Ascending aorta (tissue), 2 donors: ENCODE measurements around the gene WDR49. TPM values are rescaled to one million over a fixed set of nuclear protein-coding genes. Genes with fewer than 3 reads are reported as not detected.
"Not testable (repeated sequence)": the region's sequence is repeated elsewhere in the genome, so short reads cannot be mapped to it uniquely, and the experiment has no call there.

ENCODE experiments used
- DNase-seq, 2 donors: peaks; one replicate each; pipeline ENCODE4 v3.0.0-alpha.2; 2019; ENCODE audit warnings: low spot score in 2 of 2
- H3K27ac ChIP-seq, 2 donors: fragments of 200-600 bp; sonication (generic); one replicate each; pipeline ENCODE4 v1.5.1; 2016 to 2017; ENCODE audit warnings: mild to moderate bottlenecking in 1 of 2
- H3K27me3 ChIP-seq: fragments of 200-600 bp; sonication (generic); one replicate; pipeline ENCODE4 v1.5.1; 2017
- H3K36me3 ChIP-seq, 2 donors: fragments of 200-600 bp; sonication (generic); one replicate each; pipeline ENCODE4 v1.5.1; 2016
- H3K4me1 ChIP-seq, 2 donors: fragments of 200-600 bp; sonication (generic); one replicate each; pipeline ENCODE4 v1.5.1; 2016 to 2017; ENCODE audit warnings: mild to moderate bottlenecking in 1 of 2
- H3K4me3 ChIP-seq, 2 donors: fragments of 200-600 bp; sonication (generic); one replicate each; pipeline ENCODE4 v1.5.1; 2016 to 2017; ENCODE audit warnings: mild to moderate bottlenecking in 1 of 2
- H3K9me3 ChIP-seq, 2 donors: fragments of 200-600 bp; sonication (generic); one replicate each; pipeline ENCODE4 v1.5.1; 2016
- intact Hi-C: fragments of 100-400 bp; cut with DNase I; formaldehyde crosslinking; loops from one replicate; pipeline ENCODE4 v1.15.1; 2023
- total RNA-seq: library from RNA; depleted of rRNA; stranded (reverse); fragments of >200 nt; gene quantifications from one replicate; pipeline ENCODE4 v1.1.0, GENCODE V29; 2016
- TF ChIP-seq, protein P1 (sequence below), 3 experiments: fragments of 200-600 bp in 2 of 3; fragments of 450-650 bp in 1 of 3; sonication (generic) in 2 of 3; IDR thresholded peaks; one replicate each; pipeline ENCODE4 v1.5.1; 2016 to 2019; ENCODE audit warnings: antibody characterized with exemption in 3 of 3, mild to moderate bottlenecking in 1 of 3, moderate library complexity in 1 of 3

The WDR49 gene
- total RNA-seq, 1 donor from 2014 or later, result not detected

DNA sequence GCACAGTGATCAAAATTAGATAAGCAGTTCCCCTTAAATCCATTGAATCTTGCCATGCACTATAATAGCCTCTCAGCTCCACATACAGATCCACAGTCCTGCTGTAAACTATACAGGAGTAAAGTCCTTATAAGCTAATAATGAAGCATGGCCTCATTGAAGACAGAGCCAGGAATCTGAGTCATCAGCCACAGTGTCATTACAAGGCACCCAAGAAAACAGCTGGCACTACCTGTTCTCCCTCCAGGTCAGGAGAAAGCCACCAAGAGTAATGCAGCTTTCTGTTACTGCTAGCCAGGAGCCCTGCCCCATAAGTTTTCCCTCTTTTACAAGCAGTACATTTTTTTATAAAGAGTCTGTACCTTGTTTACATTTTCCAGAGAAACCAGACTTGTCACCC, 27.3 kb downstream of the WDR49 start:
- H3K27me3 ChIP-seq, result no peaks in the 10 kb centered on the region
- TF ChIP-seq, protein P1, sequence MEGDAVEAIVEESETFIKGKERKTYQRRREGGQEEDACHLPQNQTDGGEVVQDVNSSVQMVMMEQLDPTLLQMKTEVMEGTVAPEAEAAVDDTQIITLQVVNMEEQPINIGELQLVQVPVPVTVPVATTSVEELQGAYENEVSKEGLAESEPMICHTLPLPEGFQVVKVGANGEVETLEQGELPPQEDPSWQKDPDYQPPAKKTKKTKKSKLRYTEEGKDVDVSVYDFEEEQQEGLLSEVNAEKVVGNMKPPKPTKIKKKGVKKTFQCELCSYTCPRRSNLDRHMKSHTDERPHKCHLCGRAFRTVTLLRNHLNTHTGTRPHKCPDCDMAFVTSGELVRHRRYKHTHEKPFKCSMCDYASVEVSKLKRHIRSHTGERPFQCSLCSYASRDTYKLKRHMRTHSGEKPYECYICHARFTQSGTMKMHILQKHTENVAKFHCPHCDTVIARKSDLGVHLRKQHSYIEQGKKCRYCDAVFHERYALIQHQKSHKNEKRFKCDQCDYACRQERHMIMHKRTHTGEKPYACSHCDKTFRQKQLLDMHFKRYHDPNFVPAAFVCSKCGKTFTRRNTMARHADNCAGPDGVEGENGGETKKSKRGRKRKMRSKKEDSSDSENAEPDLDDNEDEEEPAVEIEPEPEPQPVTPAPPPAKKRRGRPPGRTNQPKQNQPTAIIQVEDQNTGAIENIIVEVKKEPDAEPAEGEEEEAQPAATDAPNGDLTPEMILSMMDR (IDR thresholded peaks at IDR 0.05), result no peak
- intact Hi-C loops, result no loop called here
- H3K27ac ChIP-seq, result no peak overlapping the region
- H3K4me1 ChIP-seq, result no peaks in the 10 kb centered on the region
- no peaks in the 10 kb centered on the region for H3K36me3 ChIP-seq
- DNase-seq, result no peak
- H3K9me3 ChIP-seq, result no peaks in the 10 kb centered on the region
- H3K4me3 ChIP-seq, result no peak overlapping the region

DNA sequence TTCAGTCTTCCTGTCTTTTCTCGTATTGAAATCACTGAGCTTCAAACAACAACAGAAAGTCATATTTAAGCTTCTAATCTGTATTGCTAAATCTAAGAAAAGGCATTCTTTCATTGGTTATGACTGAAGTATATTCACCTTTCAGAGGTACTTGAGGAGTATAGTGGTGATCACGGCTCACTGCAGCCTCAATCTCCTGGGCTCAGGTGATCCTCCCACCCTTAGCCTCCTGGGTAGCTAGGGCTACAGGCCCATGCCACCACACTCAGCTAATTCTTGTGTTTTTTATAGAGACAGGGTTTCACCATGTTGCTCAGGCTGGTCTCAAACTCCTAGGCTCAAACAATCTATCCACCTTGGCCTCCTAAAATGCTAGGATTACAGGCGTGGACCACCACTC, 38.7 kb downstream of the WDR49 start:
- Histone ChIP-seq H3K4me3 (no peak overlapping the region), H3K27me3 (no peaks in the 10 kb centered on the region), H3K36me3 (no peaks in the 10 kb centered on the region), H3K4me1 (no peaks in the 10 kb centered on the region), H3K27ac (no peak overlapping the region), H3K9me3 (no peaks in the 10 kb centered on the region)
- intact Hi-C loops, result no loop called here
- no peak for DNase-seq
- TF ChIP-seq, protein P1 (IDR thresholded peaks at IDR 0.05), result no peak

DNA sequence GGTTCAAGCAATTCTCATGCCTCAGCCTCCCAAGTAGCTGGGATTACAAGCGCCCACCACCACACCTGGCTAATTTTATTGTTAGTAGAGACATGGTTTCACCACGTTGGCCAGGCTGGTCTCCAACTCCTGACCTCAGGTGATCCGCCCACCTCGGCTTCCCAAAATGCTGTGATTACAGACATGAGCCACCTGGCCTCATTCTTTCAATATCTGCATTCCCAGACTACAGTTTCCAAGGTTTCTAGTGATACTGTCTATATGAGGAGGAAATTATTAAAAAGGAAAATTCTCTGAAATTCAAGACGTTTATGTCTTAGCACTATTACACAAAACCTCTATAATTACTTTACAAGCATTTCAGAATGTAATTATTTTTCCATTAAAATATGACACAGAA, 39.5 kb downstream of the WDR49 start:
- H3K9me3 ChIP-seq, H3K4me1 ChIP-seq, H3K4me3 ChIP-seq, DNase-seq, H3K27ac ChIP-seq, intact Hi-C loops, H3K36me3 ChIP-seq, H3K27me3 ChIP-seq: not testable (repeated sequence)

DNA sequence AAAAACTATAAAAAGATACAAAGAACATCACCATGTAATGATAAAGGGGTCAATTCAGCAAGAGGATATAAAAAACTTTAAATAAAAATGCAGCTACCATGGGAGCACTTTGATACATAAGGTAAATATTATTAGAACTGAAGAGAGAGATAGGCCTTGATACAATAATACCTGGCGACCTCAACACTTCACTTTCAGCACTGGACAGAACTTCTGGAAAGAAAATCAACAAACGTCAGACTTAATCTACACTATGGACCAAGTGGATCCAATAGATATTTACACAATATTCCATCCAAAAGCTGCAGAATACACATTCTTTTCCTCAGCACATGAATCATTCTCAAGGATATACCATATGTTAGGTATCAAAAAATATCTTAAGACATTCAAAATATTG, 42.0 kb downstream of the WDR49 start:
- H3K27ac ChIP-seq, result no peak overlapping the region
- intact Hi-C loops, result no loop called here
- no peaks in the 10 kb centered on the region for H3K36me3 ChIP-seq
- no peaks in the 10 kb centered on the region for H3K27me3 ChIP-seq
- H3K9me3 ChIP-seq, result no peaks in the 10 kb centered on the region
- DNase-seq, result no peak
- H3K4me3 ChIP-seq, result no peak overlapping the region
- H3K4me1 ChIP-seq, result no peaks in the 10 kb centered on the region
- TF ChIP-seq, protein P1 (IDR thresholded peaks at IDR 0.05), result no peak

DNA sequence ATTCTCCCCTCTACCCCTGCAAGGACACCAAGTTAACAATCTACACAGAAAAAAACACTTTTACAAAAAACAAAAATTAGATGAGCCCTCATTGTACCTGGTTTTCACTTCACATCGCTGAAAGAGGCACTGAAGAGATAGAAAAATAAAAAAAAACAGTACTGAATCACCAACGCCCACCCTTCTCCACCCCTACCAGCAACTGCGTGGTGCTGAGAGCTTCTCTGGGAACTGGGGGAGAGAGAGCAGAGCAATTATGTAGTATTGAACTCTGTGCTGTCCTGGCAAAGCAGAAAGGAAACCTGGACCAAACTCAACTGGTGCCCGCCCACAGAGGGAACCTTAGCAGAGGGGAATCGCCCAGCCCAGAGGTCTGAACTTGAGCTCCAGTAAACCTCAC, 44.6 kb downstream of the WDR49 start:
- no peaks in the 10 kb centered on the region for H3K36me3 ChIP-seq

DNA sequence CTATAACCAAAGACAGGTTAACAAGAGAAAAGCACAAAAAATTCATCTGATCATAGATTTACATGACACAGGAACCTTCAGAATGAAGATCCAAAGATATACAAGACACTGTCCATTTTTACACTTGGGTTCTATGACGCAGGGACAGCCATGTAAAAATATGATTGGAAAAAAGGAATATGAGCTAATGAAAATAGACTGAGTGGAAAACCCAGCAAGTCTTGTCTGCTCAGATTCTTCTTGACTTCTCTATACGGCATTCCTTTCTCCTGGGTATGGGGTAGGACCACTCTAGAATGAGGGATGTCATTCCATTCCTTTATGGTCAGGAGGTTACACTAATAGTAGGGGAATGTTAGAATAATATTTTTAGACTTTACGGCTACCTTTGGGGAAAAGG, 46.9 kb downstream of the WDR49 start:
- TF ChIP-seq, protein P1 (IDR thresholded peaks at IDR 0.05), result no peak
- Histone ChIP-seq H3K27ac (no peak overlapping the region), H3K4me3 (no peak overlapping the region), H3K36me3 (no peaks in the 10 kb centered on the region), H3K9me3 (no peaks in the 10 kb centered on the region), H3K4me1 (no peaks in the 10 kb centered on the region), H3K27me3 (no peaks in the 10 kb centered on the region)
- intact Hi-C loops, result no loop called here
- DNase-seq, result no peak

More for the DNA sequence above, 44.6 kb downstream of the WDR49 start:
- Histone ChIP-seq H3K4me3 (no peak overlapping the region), H3K4me1 (no peaks in the 10 kb centered on the region), H3K27ac (no peak overlapping the region), H3K27me3 (no peaks in the 10 kb centered on the region), H3K9me3 (no peaks in the 10 kb centered on the region)
- no peak for DNase-seq
- TF ChIP-seq, protein P1 (IDR thresholded peaks at IDR 0.05), result no peak
- intact Hi-C loops, result no loop called here
